ENCODE measurements around the gene HOOK2. TPM values are rescaled to one million over a fixed set of nuclear protein-coding genes. Genes with fewer than 3 reads are reported as not detected.
A peak's percentile ranks its signal among the peaks of the same experiment; 100 is the strongest.
"Not testable (repeated sequence)": the region's sequence is repeated elsewhere in the genome, so short reads cannot be mapped to it uniquely, and the experiment has no call there.

The HOOK2 gene, protein sequence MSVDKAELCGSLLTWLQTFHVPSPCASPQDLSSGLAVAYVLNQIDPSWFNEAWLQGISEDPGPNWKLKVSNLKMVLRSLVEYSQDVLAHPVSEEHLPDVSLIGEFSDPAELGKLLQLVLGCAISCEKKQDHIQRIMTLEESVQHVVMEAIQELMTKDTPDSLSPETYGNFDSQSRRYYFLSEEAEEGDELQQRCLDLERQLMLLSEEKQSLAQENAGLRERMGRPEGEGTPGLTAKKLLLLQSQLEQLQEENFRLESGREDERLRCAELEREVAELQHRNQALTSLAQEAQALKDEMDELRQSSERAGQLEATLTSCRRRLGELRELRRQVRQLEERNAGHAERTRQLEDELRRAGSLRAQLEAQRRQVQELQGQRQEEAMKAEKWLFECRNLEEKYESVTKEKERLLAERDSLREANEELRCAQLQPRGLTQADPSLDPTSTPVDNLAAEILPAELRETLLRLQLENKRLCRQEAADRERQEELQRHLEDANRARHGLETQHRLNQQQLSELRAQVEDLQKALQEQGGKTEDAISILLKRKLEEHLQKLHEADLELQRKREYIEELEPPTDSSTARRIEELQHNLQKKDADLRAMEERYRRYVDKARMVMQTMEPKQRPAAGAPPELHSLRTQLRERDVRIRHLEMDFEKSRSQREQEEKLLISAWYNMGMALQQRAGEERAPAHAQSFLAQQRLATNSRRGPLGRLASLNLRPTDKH
- total RNA-seq: 10 to 100 TPM; 14.0 to 14.9 TPM

DNA sequence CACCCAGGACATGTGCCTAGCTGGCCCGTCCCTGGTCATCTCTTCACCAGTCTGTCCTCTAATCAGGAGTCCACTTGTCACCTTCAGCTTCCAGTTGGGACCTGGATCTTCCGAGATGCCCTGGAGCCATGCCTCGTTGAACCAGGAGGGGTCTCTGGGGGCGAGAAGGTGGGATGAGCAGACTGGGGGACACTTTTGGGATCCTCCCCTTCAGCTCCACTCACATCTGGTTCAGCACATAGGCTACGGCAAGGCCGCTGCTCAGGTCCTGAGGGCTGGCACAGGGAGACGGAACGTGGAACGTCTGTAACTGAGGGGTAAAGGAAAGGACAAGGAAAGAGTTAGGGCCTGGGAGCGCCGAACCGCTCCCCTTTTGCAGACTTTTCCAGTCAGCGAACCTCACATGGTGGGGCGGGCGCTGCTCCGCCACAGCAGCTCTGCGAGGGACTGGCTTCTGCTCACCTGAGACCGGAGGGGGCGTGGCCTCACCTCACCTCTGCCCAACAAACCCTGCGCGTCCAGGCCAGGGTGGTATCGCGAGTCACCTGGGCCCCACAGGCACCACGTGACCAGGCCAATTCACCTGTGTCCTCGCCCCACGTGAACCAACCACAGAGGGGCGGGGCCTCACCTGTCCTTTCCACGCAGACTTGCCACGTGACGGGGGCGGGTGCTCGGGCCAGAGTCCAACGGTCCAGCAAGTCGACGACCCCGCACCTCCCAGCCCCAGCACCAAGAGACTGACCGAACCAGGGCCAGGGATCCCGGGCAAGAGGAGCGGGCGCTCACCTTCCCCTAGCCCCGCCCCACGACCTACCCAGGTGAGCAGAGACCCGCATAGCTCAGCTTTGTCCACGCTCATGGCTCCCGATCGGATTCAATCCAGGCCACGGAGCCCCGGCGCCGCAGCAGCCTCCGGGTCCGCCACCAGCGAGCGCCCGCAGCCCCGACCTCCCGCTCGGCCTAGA is at the start of gene HOOK2:
Gene HOOK2 (minus strand): TSS at position 965 of the 968 bp plus-strand sequence. CDS start 103 bp downstream, at position 862.
- peak; percentile 34 for DNase-seq
- peaks cover 24% of the 10 kb centered on the region for H3K4me1 Mint-ChIP-seq (ENCODE audit: low read depth)
- H3K27me3 Mint-ChIP-seq (ENCODE audit: low read depth): no peaks in the 10 kb centered on the region
- no peaks in the 10 kb centered on the region for H3K36me3 Mint-ChIP-seq (ENCODE audit: low read depth)
- H3K9me3 Mint-ChIP-seq: no peaks in the 10 kb centered on the region
- H3K27ac Mint-ChIP-seq: peak within 1 kb of the TSS; percentile 56
- CTCF ChIA-PET: interaction anchor here (0.6 to 8.8 kb wide), 4 partner anchors 12 to 136 kb away, joined by 3 to 303 read pairs (median 55); partner anchors contain the start of genes JUNB, PRDX2 and THSD8
- H3K4me3 Mint-ChIP-seq: peak within 1 kb of the TSS; percentile 74
- intact Hi-C loops (cut with micrococcal nuclease): loop anchor here (1.0 kb wide), 1 partner anchor 65 kb away; no protein-coding TSS in a partner anchor

DNA sequence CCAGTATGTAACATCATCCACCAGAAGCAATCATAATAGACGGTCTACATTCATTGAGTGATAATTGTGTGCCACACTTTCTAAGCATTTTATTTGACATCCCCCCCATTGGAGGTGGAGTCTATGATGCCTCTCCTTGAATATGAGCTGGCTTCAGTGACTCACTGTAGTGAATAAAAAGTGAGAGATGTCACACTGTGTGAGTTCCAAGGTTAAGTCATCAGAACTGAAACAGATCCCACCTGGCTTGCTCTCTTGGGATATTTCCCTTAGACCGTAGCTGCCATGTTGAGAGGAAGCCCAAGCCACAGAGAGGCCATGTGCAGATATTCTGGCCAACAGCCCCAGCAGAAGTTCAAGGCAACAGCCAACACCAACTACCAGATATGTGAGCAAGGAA is 46.4 kb upstream of the HOOK2 start:
- H3K4me1 Mint-ChIP-seq (ENCODE audit: low read depth): peaks cover 7% of the 10 kb centered on the region
- no peak overlapping the region for H3K4me3 Mint-ChIP-seq
- intact Hi-C loops (cut with micrococcal nuclease): no loop called here
- peaks cover 18% of the 10 kb centered on the region for H3K27me3 Mint-ChIP-seq (ENCODE audit: low read depth)
- CTCF ChIA-PET: interaction anchor here (1.4 kb wide), 1 partner anchor 25 kb away, joined by 3 read pairs; no protein-coding TSS in a partner anchor
- H3K9me3 Mint-ChIP-seq: peaks cover 6% of the 10 kb centered on the region
- H3K36me3 Mint-ChIP-seq (ENCODE audit: low read depth): peaks cover 6% of the 10 kb centered on the region
- no peak for DNase-seq
- no peak overlapping the region for H3K27ac Mint-ChIP-seq

DNA sequence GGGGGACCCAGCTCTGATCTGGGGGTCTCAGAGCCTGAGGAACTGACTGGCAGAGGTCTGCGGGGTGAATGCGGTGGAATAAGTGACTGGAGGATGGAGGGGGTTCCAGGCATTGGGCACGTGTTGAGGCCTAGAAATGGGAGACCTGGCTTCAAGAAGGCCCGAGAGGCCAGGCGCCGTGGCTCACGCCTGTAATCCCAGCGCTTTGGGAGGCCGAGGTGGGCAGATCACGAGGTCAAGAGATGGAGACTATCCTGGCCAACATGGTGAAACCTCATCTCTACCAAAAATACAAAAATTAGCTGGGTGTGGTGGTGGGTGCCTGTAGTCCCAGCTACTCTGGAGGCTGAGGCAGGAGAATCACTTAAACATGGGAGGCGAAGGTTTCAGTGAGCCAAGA is 42.5 kb upstream of the HOOK2 start:
- H3K4me3 Mint-ChIP-seq; intact Hi-C loops (cut with micrococcal nuclease); DNase-seq; H3K27me3 Mint-ChIP-seq (ENCODE audit: low read depth); H3K27ac Mint-ChIP-seq; H3K9me3 Mint-ChIP-seq; H3K4me1 Mint-ChIP-seq (ENCODE audit: low read depth): not testable (repeated sequence)
- H3K36me3 Mint-ChIP-seq (ENCODE audit: low read depth): peaks cover 20% of the 10 kb centered on the region
- CTCF ChIA-PET: interaction anchor here (0.6 to 2.5 kb wide), 3 partner anchors 29 to 60 kb away, joined by 3 to 8 read pairs (median 3); no protein-coding TSS in a partner anchor

DNA sequence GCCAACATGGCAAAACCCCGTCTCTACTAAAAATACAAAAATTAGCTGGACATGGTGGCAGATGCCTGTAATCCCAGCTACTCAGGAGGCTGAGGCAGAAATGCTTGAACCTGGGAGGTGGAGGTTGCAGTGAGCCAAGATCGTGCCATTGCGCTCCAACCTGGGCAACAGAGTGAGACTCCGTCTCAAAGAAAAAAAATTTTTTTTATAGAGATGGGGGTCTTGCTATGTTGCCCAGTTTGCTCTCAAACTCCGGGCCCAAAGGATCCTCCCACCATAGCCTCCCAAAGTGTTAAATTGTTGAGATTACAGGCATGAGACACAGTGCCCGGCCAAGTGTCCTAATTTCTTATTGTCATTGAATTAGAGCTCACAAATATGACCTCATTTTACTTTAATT is 41.8 kb upstream of the HOOK2 start:
- CTCF ChIA-PET: interaction anchor here (1.2 to 2.5 kb wide), 3 partner anchors 30 to 59 kb away, joined by 3 to 8 read pairs (median 4); no protein-coding TSS in a partner anchor
- H3K4me3 Mint-ChIP-seq; H3K27ac Mint-ChIP-seq; DNase-seq; intact Hi-C loops (cut with micrococcal nuclease); H3K27me3 Mint-ChIP-seq (ENCODE audit: low read depth); H3K9me3 Mint-ChIP-seq; H3K4me1 Mint-ChIP-seq (ENCODE audit: low read depth): not testable (repeated sequence)
- H3K36me3 Mint-ChIP-seq (ENCODE audit: low read depth): peaks cover 25% of the 10 kb centered on the region

DNA sequence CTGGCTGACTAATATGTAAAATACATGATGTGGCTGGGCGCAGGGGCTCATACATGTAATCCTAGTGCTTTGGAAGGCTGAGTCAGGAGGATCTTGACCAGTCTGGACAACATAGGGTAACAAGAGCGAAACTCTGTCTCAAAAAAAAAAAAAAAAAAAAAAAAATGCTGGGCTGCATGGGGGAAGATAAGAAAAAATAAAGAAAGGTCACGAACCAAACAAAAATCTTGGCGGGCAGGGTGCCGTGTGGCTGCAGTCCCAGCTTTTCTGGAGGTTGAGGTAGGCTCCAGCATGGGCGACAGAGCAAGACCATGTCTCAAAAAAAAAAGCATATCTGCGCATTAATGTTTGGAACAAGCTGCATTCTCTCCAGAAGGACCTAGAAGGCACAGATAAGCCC is 39.7 kb upstream of the HOOK2 start:
- no peaks in the 10 kb centered on the region for H3K4me1 Mint-ChIP-seq (ENCODE audit: low read depth)
- intact Hi-C loops (cut with micrococcal nuclease): no loop called here
- peaks cover 23% of the 10 kb centered on the region for H3K36me3 Mint-ChIP-seq (ENCODE audit: low read depth)
- CTCF ChIA-PET: interaction anchor here (0.6 kb wide), 1 partner anchor 65 kb away, joined by 6 read pairs; no protein-coding TSS in a partner anchor
- H3K9me3 Mint-ChIP-seq: no peaks in the 10 kb centered on the region
- H3K27me3 Mint-ChIP-seq (ENCODE audit: low read depth): no peaks in the 10 kb centered on the region
- H3K4me3 Mint-ChIP-seq: no peak overlapping the region
- no peak for DNase-seq
- H3K27ac Mint-ChIP-seq: no peak overlapping the region

DNA sequence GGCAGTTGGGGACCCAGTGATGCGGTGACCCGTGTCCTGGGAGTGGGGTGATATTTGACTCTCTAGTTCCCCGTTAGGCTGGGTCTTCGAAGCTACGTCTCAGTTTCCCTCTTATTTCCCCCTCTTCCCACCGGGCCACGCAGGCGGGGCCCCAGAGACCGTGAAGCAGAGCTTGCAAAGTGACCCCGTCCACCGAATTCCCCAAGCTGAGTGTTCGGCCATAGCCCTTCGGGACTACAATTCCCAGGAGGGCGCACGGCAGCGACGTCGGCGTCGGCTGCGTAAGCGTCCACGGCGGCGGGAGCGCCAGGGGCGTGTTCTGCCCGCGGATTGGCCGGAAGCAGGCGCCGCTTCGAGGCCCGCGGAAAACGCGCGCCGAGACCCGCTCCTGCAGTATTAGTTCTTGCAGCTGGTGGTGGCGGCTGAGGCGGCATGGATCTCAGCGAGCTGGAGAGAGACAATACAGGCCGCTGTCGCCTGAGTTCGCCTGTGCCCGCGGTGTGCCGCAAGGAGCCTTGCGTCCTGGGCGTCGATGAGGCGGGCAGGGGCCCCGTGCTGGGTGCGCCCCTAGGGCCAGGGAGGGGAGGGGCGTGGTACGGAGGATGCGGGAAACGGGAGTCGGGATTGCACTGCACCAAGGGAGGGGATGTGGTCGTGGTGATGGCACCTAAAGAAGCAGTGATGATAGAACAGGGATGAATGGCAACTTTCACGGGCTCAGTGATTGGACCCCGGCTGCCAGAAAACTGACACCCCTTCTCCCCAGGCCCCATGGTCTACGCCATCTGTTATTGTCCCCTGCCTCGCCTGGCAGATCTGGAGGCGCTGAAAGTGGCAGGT is 31.1 kb upstream of the HOOK2 start, which contains the start of gene RNASEH2A:
Gene RNASEH2A (plus strand): TSS at position 343 of the 840 bp plus-strand sequence. CDS start 90 bp downstream, at position 433.
- CTCF ChIA-PET: interaction anchor here (2.2 to 2.3 kb wide), 3 partner anchors 10 to 47 kb away, joined by 6 to 11 read pairs (median 6); no protein-coding TSS in a partner anchor
- peaks cover 21% of the 10 kb centered on the region for H3K36me3 Mint-ChIP-seq (ENCODE audit: low read depth)
- DNase-seq: peak; percentile 92
- no peaks in the 10 kb centered on the region for H3K27me3 Mint-ChIP-seq (ENCODE audit: low read depth)
- H3K4me1 Mint-ChIP-seq (ENCODE audit: low read depth): peaks cover 22% of the 10 kb centered on the region
- peak within 1 kb of the TSS; percentile 85 for H3K27ac Mint-ChIP-seq
- intact Hi-C loops (cut with micrococcal nuclease): loop anchor here (1.0 kb wide), 1 partner anchor 79 kb away; no protein-coding TSS in a partner anchor
- H3K9me3 Mint-ChIP-seq: no peaks in the 10 kb centered on the region
- peak within 1 kb of the TSS; percentile 96 for H3K4me3 Mint-ChIP-seq

DNA sequence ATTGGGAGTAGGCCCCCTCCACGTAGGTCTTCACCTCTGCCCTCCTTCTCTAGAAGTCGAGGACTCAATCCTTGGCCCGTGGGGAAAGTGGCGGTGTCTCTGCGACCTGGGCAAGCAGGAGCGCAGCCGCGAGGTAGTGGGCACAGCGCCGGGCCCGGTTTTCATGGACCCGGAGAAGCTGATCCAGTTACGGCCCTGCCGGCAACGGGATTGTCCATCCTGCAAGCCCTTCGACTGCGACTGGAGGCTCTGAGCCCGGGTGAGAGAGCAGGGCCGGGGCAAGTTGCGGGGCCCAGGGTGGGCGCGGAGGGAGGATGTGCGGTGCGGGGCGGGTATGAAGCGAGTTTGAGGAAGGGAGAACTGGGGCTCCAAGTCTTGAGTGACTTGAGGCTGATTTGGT is 28.7 kb upstream of the HOOK2 start:
- CTCF ChIA-PET: interaction anchor here (9.9 to 13.8 kb wide), 2 partner anchors 28 to 41 kb away, joined by 303 to 341 read pairs; partner anchors contain the start of gene HOOK2
- H3K4me1 Mint-ChIP-seq (ENCODE audit: low read depth): peaks cover 38% of the 10 kb centered on the region
- H3K4me3 Mint-ChIP-seq: no peak overlapping the region
- H3K36me3 Mint-ChIP-seq (ENCODE audit: low read depth): peaks cover 21% of the 10 kb centered on the region
- H3K9me3 Mint-ChIP-seq: no peaks in the 10 kb centered on the region
- no peak overlapping the region for H3K27ac Mint-ChIP-seq
- H3K27me3 Mint-ChIP-seq (ENCODE audit: low read depth): no peaks in the 10 kb centered on the region
- no peak for DNase-seq
- intact Hi-C loops (cut with micrococcal nuclease): no loop called here

DNA sequence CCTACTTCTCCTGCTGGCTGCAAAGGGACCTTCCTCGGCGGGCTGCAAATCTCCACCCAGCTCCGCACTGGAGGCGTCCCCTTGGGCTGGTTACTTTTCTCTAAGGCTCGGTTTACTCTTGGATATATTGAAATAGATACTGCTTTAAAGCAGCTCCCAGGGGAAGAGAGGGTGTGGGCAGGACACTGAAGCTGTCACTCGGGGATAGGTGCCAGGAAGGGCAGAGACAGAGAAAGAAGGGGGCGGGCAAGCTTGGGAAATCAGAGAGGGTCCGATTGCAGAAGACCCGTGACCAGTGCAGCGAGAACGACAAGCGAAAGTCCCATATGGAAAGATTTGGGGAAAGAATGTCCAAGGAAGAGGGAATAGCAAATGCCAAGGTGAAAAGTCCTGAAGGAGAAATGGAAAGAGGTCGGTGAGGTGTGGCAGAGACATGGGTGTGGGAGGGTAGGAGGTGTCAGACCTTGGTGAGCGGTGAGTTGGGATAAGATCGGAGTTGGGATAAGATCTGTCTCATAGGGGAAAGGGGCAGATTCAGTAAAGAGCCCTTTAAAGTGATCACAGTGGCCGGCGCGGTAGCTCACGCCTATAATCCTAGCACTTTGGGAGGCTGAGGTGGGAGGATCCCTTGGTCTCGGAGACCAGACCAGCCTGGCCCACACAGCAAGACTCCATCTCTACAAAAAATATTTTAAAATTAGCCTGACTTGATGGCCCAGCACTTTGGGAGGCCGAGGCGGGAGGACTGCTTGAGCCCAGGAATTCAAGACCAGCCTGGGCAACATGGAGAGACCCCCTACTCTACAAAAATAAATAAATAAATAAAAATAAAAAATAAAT is 27.1 kb upstream of the HOOK2 start:
- no peak for DNase-seq
- H3K27me3 Mint-ChIP-seq (ENCODE audit: low read depth): no peaks in the 10 kb centered on the region
- H3K27ac Mint-ChIP-seq: no peak overlapping the region
- CTCF ChIA-PET: interaction anchor here (9.9 to 13.8 kb wide), 2 partner anchors 26 to 39 kb away, joined by 303 to 341 read pairs; partner anchors contain the start of gene HOOK2
- H3K4me1 Mint-ChIP-seq (ENCODE audit: low read depth): peaks cover 36% of the 10 kb centered on the region
- peaks cover 17% of the 10 kb centered on the region for H3K36me3 Mint-ChIP-seq (ENCODE audit: low read depth)
- H3K4me3 Mint-ChIP-seq: peak overlapping the region; percentile 91
- intact Hi-C loops (cut with micrococcal nuclease): no loop called here
- no peaks in the 10 kb centered on the region for H3K9me3 Mint-ChIP-seq

DNA sequence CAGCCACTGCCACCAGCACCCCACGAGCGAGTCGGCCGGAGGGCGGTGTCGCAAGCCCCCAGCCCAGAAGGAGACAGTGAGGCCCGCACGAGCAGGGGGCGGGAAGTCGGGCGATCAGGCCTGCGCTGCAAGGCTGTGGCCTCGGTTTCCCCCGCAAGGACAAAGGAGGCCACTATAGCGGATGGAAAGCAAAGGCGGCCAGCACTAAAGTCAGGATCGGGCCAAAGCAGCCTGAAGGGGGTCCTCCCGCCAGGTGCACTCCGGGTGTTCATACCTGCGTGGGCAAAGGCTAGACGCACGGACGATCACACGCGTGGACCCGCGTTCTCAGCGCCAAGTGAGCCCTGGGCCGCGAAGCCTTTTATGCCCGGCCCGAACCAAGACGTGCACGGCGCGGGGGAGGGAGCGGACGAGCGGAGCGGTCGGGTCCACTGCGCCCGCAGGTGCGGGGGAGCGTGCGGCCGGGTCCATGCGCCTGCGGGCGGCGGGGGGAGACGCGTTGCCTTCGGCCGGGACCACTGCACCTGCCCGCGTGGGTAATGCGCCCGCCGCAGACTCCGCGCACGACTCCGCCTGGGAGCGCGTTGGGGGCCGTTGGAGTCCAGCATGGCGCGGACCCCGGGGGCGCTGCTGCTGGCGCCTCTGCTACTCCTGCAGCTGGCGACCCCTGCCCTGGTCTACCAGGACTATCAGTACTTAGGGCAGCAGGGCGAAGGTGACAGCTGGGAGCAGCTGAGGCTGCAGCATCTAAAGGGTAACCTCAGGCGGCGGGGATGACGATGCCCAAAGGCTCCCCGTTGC is 26.3 kb upstream of the HOOK2 start, which contains the start of the genes PRDX2 and THSD8:
Gene PRDX2 (minus strand): TSS at position 335 of the 801 bp plus-strand sequence. CDS start 539 bp downstream, outside the sequence.
Gene THSD8 (plus strand): TSS at position 604 of the 801 bp plus-strand sequence. CDS start 3 bp downstream, at position 607.
- intact Hi-C loops (cut with micrococcal nuclease): loop anchor here (1.0 kb wide), 1 partner anchor 10 kb away; the partner anchor contains the start of gene JUNB
- peaks cover 29% of the 10 kb centered on the region for H3K4me1 Mint-ChIP-seq (ENCODE audit: low read depth)
- peak within 1 kb of the TSS; percentile 91 for H3K4me3 Mint-ChIP-seq
- no peaks in the 10 kb centered on the region for H3K27me3 Mint-ChIP-seq (ENCODE audit: low read depth)
- DNase-seq: peak; percentile 80
- CTCF ChIA-PET: interaction anchor here (0.6 to 13.8 kb wide), 4 partner anchors 25 to 162 kb away, joined by 3 to 341 read pairs (median 156); partner anchors contain the start of gene HOOK2
- peak within 1 kb of the TSS; percentile 80 for H3K27ac Mint-ChIP-seq
- no peaks in the 10 kb centered on the region for H3K9me3 Mint-ChIP-seq
- H3K36me3 Mint-ChIP-seq (ENCODE audit: low read depth): peaks cover 14% of the 10 kb centered on the region

All from activated naive CD4-positive, alpha-beta T cell treated with anti-CD3 and anti-CD28 coated beads for 36 hours (primary cell).